ENCODE data around the gene SYN1.

DNA sequence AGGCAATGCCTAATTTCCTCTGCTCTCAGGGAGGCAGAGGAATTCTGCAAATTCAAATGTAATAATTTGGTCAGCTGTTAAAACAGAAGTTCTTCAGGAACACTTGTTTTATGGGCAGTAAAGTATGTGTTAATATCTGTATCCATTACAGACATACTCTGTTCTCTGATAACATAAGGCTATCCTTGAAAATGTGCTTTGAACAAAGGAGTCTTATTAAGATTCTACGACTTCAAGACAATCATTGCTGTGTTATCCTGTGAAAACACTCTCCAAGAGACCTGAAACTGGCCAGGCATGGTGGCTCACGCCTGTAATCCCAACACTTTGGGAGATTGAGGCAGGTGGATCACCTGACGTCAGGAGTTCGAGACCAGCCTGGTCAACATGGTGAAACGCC is 12.0 kb upstream of the SYN1 start:
- TF ChIP-seq, protein P1, sequence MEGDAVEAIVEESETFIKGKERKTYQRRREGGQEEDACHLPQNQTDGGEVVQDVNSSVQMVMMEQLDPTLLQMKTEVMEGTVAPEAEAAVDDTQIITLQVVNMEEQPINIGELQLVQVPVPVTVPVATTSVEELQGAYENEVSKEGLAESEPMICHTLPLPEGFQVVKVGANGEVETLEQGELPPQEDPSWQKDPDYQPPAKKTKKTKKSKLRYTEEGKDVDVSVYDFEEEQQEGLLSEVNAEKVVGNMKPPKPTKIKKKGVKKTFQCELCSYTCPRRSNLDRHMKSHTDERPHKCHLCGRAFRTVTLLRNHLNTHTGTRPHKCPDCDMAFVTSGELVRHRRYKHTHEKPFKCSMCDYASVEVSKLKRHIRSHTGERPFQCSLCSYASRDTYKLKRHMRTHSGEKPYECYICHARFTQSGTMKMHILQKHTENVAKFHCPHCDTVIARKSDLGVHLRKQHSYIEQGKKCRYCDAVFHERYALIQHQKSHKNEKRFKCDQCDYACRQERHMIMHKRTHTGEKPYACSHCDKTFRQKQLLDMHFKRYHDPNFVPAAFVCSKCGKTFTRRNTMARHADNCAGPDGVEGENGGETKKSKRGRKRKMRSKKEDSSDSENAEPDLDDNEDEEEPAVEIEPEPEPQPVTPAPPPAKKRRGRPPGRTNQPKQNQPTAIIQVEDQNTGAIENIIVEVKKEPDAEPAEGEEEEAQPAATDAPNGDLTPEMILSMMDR (IDR thresholded peaks at IDR 0.05; ENCODE audit: low read depth, low read length): no peak
- no peak for TF ChIP-seq EZH2phosphoT487 (IDR thresholded peaks at IDR 0.05; ENCODE audit: low read depth)
